ENCODE results near the gene CLSTN3. TPM values are rescaled to one million over a fixed set of nuclear protein-coding genes. Genes with fewer than 3 reads are reported as not detected.
"Not testable (repeated sequence)": the region's sequence is repeated elsewhere in the genome, so short reads cannot be mapped to it uniquely, and the experiment has no call there.

CLSTN3 gene
- total RNA-seq, 1 donor from 2014 or later = 5.7 TPM

DNA sequence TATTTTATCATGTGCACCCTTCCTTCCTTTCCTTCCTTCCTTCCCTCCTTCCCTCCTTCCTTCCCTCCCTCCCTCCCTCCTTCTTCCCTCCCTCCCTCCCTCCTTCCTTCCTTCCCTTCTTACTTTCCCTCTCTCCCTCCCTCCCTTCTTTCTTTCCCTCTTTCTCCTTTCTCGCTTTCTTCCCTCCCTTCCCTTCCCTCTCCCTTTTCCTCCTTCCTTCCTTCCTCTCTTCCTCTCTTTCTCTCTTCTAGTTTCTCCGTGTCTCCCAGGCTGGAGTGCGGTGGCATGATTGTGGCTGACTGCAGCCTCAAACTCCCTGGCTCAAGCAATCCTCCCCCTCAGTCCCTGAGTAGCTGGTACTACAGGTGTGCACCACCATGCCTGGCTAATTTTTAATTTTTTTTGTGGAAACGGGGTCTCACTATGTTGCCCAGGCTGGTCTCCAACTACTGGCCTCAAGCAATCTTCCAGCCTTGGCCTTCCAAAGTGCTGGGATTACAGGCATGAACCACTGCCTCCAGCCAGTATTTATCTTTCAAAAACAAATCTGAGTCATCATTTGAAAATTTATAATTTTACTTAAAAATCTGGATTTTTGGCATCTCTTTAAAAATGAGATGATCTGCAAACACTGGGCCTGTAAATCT lies 29.0 kb upstream of the CLSTN3 start:
- intact Hi-C loops (cut with DNase I) = loop anchor here (10.0 kb wide), 1 partner anchor 226 kb away; the partner anchor contains the start of gene SPSB2
- DNase-seq (ENCODE audit: missing footprints) (no peak), ATAC-seq (no peak)

DNA sequence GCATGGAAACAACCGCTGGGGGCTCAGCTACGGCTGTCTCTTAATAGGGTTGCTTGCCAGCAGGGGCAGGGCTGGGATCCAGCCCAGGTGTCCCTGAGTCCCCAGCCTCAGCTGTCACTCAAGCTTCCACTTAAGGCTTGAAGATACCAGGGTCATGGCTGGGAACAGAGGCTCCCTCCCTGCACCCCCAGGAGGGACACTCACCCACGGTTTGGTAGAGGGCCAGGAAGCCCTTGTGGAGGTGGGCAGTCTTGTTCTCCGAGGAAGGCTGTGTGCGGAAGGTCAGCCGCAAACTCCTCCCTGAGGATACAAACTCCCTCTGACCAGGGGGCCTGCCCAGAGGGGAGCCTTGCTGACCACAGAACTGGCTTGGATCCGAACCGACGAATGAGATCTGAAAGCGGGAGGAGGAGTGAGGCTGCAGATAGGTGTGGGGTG lies 28.5 kb upstream of the CLSTN3 start:
- intact Hi-C loops (cut with DNase I) = loop anchor here (10.0 kb wide), 1 partner anchor 227 kb away; the partner anchor contains the start of gene SPSB2
- no peak for DNase-seq (ENCODE audit: missing footprints)

DNA sequence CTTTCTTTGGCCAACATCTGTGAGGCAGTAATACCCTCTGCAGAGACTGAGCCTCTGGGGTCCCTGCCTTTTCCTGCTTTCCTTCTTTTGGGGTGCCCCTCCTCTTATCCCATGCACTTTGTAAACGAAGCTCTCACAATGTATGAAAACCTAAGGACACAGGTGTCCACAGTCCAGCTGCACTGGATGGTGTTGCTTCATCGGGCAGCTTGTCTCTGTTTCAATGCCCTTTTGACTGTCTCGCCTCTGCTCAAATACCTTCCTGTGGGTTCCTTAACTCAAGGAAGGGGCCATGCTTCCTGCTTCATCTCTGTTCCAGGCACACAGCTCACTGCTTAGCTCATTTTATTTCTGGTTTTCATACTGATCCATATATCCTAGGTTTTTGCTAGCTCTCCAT lies 27.6 kb upstream of the CLSTN3 start:
- no peak for DNase-seq (ENCODE audit: missing footprints)
- intact Hi-C loops (cut with DNase I) = loop anchor here (10.0 kb wide), 1 partner anchor 228 kb away; the partner anchor contains the start of gene SPSB2
- no peak for ATAC-seq

More for the DNA sequence above, 28.5 kb upstream of the CLSTN3 start:
- peak; percentile 43 for ATAC-seq

DNA sequence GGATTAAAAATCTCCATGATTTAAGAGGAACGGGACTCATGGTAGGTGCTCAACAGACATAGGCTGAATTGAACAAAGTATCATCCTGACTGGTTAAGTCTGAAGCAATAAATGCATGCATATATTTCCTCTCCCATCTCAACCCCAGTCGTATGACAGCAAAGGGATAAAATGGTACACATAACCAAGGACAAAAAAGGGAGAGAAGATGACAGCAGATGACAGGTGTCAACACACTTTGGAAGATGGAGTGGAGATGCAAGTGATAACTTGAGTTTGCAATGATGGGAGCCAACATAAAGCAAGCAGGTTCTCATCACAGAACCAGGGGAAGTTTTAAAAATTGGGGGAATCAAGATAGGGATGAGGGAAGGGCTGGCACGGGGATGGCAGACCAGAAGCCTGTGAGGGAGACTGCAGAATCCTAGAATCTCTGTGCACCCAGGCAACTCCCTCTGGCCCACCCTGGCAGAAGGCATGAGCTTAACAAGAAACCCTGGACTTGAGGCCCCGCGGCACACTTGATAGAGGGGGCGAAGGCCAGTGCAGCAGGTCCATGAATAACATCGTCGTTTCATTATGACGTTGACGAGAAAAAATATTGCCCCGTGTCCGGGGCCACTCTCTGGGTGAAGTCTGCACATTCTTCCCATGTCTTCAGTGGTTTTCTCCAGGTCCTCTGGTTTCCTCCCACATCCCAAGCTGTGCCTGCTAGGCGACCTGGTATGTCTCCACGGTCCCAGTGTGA lies 26.2 kb upstream of the CLSTN3 start:
- intact Hi-C loops (cut with DNase I) = loop anchor here (10.0 kb wide), 1 partner anchor 229 kb away; the partner anchor contains the start of gene SPSB2
- DNase-seq (ENCODE audit: missing footprints) (no peak), ATAC-seq (no peak)

DNA sequence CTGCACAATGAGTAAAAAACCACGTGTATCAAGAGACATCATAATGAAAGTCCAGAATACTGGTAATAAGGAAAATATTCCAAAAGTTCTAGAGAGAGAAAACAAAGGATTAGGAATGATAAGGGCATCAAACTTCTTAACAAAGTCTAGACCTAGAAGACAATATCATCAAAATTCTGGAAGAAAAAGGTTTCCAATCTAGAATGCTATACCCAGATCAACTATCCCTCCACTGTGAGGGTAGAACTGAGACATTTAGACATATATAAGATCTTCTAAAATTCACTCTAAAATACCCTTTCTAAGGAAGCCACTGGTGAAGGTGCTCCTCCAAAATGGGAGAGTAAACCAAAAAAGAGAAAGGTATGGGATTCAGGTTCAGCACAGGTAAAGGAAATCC lies 24.1 kb upstream of the CLSTN3 start:
- DNase-seq (ENCODE audit: missing footprints) (no peak), ATAC-seq (no peak)
- intact Hi-C loops (cut with DNase I) = loop anchor here (10.0 kb wide), 1 partner anchor 231 kb away; the partner anchor contains the start of gene SPSB2

DNA sequence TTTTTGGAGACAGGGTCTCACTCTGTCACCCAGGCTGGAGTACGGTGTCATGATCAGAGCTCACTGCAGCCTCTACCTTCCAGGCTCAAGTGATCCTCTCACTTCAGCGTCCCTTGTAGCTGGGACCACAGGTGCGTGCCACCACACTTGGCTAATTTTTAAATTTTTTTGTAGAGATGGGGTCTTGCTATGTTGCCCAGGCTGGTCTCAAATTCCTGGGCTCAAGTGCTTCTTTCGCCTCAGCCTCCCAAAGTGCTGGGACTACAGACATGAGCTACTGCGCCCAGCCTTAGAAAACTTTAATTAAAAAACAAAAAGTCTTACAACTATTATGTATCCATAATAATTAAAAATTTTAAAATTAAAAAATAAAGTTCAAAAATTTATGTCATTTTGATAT lies 23.0 kb upstream of the CLSTN3 start:
- not testable (repeated sequence) for DNase-seq (ENCODE audit: missing footprints); ATAC-seq
- intact Hi-C loops (cut with DNase I) = loop anchor here (10.0 kb wide), 1 partner anchor 232 kb away; the partner anchor contains the start of gene SPSB2

DNA sequence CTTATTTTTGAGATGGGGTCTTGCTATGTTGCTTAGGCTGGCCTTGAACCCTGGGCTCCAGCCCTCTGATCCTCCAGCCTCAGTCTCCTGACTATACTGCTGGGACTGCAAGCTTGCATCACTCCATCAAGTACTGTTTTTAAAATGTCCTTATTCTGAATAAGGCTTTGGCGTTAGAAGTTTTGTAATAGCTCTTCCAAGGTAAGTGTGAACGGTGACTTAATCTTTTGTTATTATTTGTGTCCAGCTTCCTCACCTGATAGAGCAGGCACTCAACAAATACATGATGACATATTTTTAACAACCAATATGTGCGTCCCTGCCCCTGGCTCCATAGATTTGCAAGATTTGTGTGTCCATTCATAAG lies 22.6 kb upstream of the CLSTN3 start:
- ATAC-seq (no peak), DNase-seq (ENCODE audit: missing footprints) (no peak)
- intact Hi-C loops (cut with DNase I) = loop anchor here (2.0 to 10.0 kb wide), 3 partner anchors 47 to 233 kb away; partner anchors contain the start of genes C12orf57, C1S and SPSB2

DNA sequence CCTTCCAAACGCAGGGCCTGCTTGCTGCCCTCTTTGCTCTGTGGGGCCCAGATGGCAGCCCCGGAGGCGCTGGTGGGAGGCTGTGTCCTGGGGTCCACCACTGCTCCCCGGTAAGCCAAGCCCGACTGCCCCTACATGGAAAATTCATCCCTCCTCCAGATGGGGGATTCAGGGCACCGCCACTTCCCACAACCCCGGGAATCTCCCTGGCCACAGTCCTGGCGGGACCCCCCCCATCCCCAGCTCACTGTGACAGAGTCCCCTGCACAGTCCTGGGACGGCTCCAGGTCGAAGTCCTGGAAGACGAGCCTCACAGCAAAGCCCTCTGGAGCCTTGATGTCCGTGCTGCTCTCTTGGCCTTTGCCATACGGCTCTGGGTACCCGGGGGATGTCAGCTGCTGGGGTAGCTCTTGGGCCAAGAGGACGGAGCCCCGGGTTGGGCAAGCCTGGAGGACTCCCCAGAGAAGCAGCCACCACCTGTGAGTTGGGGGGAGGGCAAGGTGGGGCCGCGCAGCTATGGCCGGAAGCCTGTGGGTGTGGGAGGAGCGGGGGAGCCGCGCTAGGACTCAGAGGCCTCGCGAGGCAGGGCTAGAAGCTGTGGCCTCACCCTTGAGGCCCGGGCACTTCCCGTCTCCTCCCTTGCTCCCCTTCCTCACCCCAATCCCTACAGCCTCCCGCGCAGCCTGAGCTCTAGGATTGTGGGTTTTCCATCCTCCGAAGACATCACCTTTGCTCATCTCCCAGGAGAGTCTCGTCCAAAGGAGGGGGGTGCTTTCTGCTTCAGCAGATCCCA lies 22.0 kb upstream of the CLSTN3 start:
- DNase-seq (ENCODE audit: missing footprints) = peak; percentile 90
- peak; percentile 87 for ATAC-seq
- intact Hi-C loops (cut with DNase I) = loop anchor here (2.0 to 10.0 kb wide), 3 partner anchors 47 to 233 kb away; partner anchors contain the start of genes C12orf57, C1S and SPSB2

DNA sequence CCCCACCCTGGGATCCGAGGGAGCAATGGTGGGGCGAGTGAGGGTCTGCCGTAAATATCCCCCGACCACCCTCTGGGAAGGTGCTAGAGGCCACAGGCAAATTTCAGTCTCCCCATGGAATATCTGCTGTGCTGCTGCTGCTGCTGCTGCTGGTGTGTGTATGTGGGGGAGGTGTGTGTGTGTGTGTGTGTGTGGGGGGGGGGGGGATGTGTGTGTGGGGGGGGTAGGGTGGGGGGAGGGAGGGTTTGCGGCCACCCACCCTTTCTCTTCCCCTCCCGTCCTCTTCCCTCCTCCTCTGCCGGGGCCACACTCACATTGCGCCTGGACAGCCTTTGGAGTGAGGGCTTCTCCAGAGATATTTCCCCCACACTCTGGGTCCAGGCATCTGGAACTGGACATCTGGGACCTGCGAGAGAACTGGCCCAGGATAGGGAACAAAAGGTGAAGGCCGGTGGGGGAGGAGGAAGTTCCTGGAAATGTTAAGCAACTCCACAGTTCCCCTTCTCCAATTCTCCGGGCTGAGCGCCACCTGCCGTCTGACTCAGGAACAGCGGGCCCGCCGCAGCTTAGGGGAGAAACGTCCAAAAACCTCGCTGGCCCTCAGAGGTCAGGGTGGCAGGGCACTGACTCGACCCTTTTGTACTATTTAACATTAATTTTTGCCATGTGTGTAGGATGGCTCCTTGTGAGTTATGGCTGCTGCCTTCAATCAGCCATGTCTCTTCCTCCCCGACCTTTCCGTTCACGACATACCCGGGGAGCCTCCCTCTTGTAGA lies 21.2 kb upstream of the CLSTN3 start, which contains the start of gene C1RL:
C1RL (minus strand) TSS at position 419 of the 776 bp plus-strand sequence; CDS start at position 385, 34 bp downstream.
- peak; percentile 89 for ATAC-seq
- peak; percentile 96 for DNase-seq (ENCODE audit: missing footprints)
- intact Hi-C loops (cut with DNase I) = loop anchor here (2.0 to 10.0 kb wide), 3 partner anchors 48 to 234 kb away; partner anchors contain the start of genes C12orf57, C1S and SPSB2

DNA sequence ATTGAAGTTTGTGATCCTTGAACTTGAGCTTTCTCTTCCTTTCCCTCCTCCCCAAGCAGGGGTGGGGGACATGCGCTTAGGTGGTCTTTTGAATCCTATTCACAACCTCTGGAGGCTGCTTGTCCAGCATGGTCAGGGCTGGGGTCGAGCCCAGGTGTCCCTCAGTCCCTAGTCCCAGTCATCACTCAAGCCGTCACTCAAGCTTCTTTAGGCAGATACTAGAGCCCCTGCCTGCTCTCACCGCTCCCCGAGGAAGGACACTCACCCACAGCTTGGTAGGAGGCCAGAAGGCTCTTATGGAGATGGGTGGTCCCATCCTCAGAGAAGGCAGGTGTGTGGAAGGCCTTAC lies 20.6 kb upstream of the CLSTN3 start:
- ATAC-seq = no peak
- intact Hi-C loops (cut with DNase I) = loop anchor here (2.0 to 10.0 kb wide), 3 partner anchors 49 to 235 kb away; partner anchors contain the start of genes C12orf57, C1S and SPSB2
- no peak for DNase-seq (ENCODE audit: missing footprints)

DNA sequence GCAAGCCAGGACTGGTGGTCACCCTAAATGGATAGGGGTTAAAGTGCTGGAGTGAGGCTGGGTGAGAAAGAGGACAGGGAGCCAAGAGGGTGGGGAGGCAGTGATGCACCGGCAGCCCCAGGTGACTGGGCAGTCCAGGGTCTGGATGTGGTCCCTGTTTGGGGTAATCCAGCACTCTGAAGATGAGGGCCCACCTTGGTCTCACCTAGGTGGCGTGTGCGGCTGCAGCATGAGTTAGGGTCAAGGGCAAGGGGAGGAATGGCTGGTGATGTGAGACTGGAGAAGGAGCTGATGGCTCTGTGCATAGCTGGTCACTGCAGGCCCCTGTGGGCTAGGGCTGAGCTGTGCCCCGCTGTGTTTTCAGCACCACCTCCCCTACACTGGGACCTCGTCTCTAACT lies 19.5 kb upstream of the CLSTN3 start:
- intact Hi-C loops (cut with DNase I) = loop anchor here (5.0 kb wide), 1 partner anchor 183 kb away; the partner anchor contains the start of gene ATN1
- ATAC-seq = no peak
- no peak for DNase-seq (ENCODE audit: missing footprints)

DNA sequence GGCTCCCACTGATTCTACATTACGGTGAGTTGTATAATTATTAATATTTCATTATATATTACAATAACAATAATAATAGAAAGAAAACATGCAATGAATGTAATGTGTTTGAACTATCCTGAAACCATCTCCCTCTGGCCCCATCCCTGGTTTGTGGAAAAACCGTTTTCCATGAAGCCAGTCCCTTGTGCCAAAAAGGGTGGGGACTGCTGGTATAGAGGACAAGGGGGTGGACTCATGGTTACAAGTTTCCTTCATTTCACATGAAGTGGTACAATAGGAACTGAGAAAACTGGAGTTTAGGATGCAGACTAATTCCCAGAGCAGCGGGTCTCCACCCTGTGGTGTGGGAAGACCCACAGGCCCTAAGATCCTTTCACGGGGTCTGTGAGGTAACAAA lies 18.1 kb upstream of the CLSTN3 start:
- ATAC-seq (no peak), DNase-seq (ENCODE audit: missing footprints) (no peak)
- intact Hi-C loops (cut with DNase I) = loop anchor here (5.0 kb wide), 1 partner anchor 185 kb away; the partner anchor contains the start of gene ATN1

DNA sequence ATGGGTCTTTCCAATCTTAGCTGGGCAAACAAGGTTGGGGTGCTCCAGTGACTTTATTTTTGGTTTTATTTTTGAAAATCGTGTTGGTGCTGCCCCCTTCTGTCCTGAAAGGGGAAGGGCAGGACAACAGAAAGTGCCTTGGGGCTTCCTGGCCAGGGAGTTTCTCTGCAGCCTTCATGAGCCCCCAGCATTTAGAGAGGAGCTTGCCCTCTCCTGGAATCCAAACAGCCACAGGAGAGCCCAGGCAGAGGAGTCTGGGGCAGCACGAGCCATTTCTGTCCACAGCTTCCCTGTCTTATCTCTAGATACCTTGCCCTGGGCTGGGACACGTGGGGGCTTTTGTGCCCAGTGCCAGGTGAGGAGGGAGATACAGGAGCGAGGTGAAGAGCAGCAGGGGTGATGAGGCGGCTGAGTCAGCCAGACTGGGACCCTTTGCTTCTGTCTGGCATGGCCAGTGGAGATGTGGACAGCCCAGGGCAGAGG lies 16.7 kb upstream of the CLSTN3 start:
- DNase-seq (ENCODE audit: missing footprints) = peak; percentile 32
- ATAC-seq = no peak
- intact Hi-C loops (cut with DNase I) = loop anchor here (5.0 kb wide), 1 partner anchor 186 kb away; the partner anchor contains the start of gene ATN1

DNA sequence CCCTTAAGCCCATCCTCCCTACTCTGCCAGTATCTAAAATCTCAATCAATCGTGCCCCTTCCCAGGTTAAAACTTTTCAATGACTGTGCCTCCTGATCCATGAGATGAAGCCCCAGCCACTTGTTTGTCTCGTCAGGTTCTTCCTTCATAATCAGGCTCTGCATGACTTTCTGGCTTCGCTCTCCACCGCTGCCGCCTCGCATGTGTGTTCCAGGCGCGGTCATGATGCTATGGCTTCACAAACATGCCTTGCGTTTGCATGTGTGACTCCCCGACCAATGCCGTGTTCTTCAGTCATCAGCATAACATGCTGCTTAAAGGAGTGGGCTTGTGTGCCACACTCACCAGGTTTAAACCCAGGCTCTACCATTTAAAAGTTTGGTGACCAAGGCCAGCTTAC lies 16.2 kb upstream of the CLSTN3 start:
- DNase-seq (ENCODE audit: missing footprints) = no peak
- intact Hi-C loops (cut with DNase I) = loop anchor here (5.0 kb wide), 1 partner anchor 187 kb away; the partner anchor contains the start of gene ATN1
- ATAC-seq = no peak

DNA sequence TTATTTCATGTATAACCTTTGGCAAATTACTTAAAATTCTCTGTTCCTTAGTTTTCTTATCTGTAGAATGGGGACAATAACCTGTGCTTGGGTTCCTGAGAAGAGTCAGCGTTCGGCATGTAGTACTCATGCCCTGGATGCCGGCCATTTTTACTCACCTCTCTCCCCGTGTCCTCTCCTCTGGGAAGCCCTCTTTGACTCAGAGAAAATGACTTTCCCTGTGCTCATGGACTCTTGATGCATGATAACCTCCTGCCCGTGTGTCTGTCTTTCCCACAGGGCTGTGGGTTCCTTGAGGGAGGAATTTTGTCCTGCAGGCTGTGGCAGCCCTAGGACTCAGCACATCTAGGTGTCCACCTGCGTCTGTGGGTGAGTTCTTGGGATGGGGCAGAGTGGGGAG lies 15.3 kb upstream of the CLSTN3 start:
- intact Hi-C loops (cut with DNase I) = loop anchor here (5.0 kb wide), 1 partner anchor 188 kb away; the partner anchor contains the start of gene ATN1
- ATAC-seq = no peak
- DNase-seq (ENCODE audit: missing footprints) = no peak

DNA sequence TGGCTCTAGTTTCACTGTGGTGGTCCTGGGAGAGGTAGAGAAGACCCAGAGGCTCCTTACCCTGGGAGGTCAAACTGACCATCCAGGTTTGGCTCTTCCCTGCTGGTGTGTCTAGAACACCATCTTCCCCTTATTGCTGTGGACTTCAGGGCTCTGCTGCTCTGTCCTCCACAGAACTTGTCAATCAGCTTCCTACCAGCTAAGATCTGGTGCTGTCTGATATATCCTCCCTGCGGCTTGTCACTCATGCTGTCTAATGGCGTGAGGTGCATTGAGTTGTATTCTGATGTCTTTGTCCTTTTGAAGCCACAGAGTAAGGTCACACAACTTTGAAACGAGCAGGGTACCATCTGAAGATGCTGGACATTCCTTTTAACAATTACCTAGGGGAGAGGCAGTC lies 14.0 kb upstream of the CLSTN3 start:
- intact Hi-C loops (cut with DNase I) = no loop called here
- DNase-seq (ENCODE audit: missing footprints) (no peak), ATAC-seq (no peak)

DNA sequence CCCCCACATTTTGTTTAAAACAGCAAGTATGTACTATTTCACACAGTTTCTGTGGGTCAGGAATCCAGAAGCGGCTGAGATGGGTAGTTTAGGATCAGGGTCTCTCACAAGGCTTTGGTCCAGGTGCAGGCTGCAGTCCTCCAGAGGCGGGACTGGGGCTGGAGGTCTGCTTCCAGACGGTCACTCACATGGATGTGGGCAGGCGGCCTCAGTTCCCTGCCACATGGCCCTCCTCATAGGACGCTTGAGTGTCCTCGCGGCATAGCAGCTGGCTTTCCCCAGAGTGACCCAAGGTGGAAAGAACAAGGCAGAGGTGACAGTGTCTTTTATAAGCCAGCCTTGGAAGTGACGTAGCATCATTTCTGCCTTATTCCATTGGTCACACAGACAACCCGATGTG lies 13.3 kb upstream of the CLSTN3 start:
- ATAC-seq = no peak
- no peak for DNase-seq (ENCODE audit: missing footprints)
- intact Hi-C loops (cut with DNase I) = no loop called here
